Measurements from ENCODE around the gene EXOC1L.

The EXOC1L gene

GRCh38 chr4:55874831-55875230 lies 55.2 kb downstream of the EXOC1L start:
- DNase-seq (ENCODE audit: extremely low read depth, low read depth): no peak
- no peak overlapping the region for H3K4me3 ChIP-seq (replicated peaks; ENCODE audit: low read depth, low read length)
- no peak for TF ChIP-seq CTCF (IDR thresholded peaks at IDR 0.05; ENCODE audit: low read depth, low read length, missing control alignments)

GRCh38 chr4:55876387-55876786 lies 56.8 kb downstream of the EXOC1L start:
- no peak overlapping the region for H3K4me3 ChIP-seq (replicated peaks; ENCODE audit: low read depth, low read length)
- DNase-seq (ENCODE audit: extremely low read depth, low read depth): no peak
- no peak for TF ChIP-seq CTCF (IDR thresholded peaks at IDR 0.05; ENCODE audit: low read depth, low read length, missing control alignments)

- H3K4me3 ChIP-seq (replicated peaks; ENCODE audit: low read depth, low read length): no peak overlapping the region
- DNase-seq (ENCODE audit: extremely low read depth, low read depth): no peak
- no peak for TF ChIP-seq CTCF (IDR thresholded peaks at IDR 0.05; ENCODE audit: low read depth, low read length, missing control alignments)
Observed at GRCh38 chr4:55879224-55879623, 59.6 kb downstream of the EXOC1L start.

GRCh38 chr4:55880652-55881280 lies 61.2 kb downstream of the EXOC1L start:
- no peak for DNase-seq (ENCODE audit: extremely low read depth, low read depth)
- no peak for TF ChIP-seq CTCF (IDR thresholded peaks at IDR 0.05; ENCODE audit: low read depth, low read length, missing control alignments)
- H3K4me3 ChIP-seq (replicated peaks; ENCODE audit: low read depth, low read length): no peak overlapping the region

GRCh38 chr4:55884093-55884850 lies 64.7 kb downstream of the EXOC1L start:
- no peak overlapping the region for H3K4me3 ChIP-seq (replicated peaks; ENCODE audit: low read depth, low read length)

GRCh38 chr4:55884851-55885219 lies 65.2 kb downstream of the EXOC1L start:
- no peak for TF ChIP-seq CTCF (IDR thresholded peaks at IDR 0.05; ENCODE audit: low read depth, low read length, missing control alignments)
- no peak overlapping the region for H3K4me3 ChIP-seq (replicated peaks; ENCODE audit: low read depth, low read length)
- no peak for DNase-seq (ENCODE audit: extremely low read depth, low read depth)

More at GRCh38 chr4:55884093-55884850, 64.7 kb downstream of the EXOC1L start:
- no peak for TF ChIP-seq CTCF (IDR thresholded peaks at IDR 0.05; ENCODE audit: low read depth, low read length, missing control alignments)
- no peak for DNase-seq (ENCODE audit: extremely low read depth, low read depth)
